ENCODE measurements around the gene FRMD4A.
"Not testable (repeated sequence)": the region's sequence is repeated elsewhere in the genome, so short reads cannot be mapped to it uniquely, and the experiment has no call there.

FRMD4A gene

DNA sequence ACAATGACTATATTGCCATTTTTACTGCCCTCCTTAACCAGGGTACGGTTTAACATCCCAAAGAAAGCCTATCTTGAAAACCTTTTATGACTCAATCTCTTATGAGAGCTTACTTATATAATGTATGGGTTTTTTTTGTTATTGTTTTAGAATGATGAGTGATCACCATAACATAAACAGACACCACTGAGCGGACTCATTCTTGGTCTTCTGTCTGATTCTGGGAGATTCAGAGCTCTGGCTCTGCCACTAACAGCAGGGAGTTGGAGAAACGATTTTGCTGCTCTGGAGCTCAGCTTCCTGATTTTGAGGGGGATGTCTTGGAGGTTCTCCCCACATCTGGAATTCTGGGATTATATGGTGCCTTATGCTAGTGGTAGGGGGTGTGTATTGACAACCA, 244.1 kb downstream of the FRMD4A start:
- no peak for DNase-seq

DNA sequence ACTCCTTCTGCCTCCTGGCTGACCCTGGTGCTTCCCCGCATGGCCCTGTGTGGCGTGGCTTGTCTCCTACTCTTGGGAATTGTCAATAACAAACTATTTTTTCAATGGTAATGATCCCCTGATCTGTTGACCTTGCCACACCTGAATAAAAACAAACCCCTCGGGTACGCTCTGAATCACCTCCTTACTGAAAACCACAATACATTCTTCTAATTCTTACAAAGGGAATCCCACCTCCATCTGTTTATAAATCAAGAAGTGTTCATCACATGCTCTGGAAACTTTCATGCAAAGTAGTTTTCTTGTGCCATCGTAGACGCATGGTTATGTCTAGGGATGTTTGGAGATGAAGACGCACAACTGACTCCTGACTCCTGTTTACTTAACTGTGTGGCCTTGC, 245.8 kb downstream of the FRMD4A start:
- DNase-seq = no peak

DNA sequence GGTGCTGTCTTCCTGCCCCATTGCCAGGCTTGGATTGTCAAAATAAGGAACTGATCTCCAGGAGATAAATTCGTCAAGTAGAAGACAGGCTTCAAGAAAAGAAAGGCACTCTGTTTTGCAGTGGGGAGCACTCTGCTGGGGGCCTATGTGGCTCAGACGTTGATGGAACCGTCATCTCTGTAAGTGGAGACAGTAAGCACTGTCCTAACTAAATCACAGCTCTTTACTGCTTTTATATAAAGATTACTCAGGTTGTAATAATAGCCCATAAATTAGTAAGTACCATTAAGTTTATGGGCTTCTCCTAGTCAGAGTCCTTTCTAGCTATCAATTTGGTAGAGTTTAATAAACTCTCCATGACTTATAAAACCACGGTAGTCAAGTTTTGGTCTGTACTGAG, 249.9 kb downstream of the FRMD4A start:
- DNase-seq = no peak

DNA sequence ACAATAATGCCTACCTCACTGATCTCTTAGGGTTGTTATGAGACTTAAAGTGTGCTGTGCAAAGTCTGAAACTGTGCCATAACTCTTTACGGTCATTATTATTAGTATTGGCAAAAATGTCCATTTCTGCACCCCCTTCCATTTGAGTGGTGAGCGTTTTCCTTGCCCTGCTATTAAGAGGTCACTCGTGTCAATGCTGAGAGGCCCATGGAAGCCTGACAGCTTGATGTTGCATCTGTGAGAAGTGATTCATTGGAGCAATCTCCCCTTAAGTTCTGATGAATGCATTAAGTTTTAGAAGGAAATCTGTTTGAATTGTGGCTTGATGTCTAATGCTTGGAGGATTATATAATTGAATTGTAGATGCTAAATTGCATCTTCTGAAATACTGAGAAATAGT, 253.3 kb downstream of the FRMD4A start:
- DNase-seq = no peak

DNA sequence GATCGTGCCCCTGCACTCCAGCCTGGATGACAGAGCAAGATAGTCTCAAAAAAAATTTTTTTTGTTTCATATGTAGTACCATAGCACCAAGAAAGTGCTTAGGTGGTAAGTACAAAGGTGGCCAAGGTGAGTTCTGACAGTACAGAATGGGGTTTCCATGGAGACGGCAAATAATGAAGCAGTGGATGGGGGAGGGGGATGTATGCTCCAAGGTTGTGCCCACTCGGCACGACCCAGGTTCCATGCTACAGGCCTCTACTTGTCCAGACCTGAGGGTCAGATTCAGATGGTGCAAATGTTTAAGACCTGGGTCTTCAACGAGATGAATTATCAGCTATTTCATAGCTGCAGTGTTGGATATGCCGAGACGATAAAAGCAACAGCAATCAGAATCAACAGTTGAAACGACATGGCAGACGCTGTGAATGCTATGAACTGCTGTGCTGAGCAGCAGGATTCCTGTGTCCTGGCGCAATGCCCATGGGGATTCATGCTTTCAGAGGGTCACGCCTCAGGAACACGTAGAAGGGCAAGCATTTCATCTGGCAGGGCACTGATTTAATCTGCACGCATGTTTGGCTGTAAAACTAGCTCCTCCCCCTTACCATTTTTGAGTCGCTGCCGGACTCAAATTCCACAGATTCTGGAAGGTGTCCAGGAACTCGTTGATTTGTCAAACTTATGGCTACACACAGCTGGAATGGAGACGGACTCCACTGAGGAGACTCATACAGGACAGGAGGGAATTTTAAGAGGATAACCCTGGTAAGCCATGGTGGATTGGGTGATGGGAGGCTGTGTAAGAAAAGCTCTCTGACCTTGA, 256.5 kb downstream of the FRMD4A start:
- no peak for DNase-seq

DNA sequence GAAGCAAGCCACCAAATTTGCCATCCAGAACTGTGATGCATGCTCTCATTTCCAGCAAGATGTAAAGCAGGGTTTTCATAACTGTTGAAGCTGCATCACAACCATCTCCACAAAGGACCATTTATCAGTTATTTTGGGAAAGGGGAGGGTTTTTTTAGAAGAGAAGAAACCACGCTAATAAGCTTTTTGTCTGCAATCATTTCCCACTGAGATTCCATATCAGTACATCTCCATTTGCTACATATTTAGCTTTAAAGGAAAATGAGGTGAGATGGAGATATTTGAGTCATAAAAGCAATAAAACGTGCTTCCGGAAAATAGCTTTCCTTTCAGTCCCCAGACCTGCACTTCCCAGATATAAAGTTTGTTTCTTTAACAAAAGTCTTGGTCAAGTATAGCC, 258.2 kb downstream of the FRMD4A start:
- no peak for DNase-seq

DNA sequence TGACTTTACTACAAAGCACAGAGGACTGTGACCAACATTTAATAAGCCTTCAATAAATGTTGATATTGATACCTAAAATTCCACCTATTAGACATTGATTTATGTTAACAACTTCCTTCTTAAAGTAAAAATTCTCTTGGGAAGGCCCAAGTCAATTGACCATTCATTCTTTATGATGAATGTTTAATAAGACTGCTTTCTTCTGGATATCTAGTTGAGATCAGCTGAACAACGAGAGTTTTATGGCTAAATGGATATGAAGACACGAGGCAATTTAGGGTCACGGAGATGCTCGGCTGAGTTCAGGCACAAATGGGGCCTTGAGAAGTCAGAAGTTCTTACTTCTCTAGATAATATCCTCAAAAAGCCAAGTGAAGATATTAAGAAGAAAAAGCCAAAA, 258.8 kb downstream of the FRMD4A start:
- DNase-seq = no peak

DNA sequence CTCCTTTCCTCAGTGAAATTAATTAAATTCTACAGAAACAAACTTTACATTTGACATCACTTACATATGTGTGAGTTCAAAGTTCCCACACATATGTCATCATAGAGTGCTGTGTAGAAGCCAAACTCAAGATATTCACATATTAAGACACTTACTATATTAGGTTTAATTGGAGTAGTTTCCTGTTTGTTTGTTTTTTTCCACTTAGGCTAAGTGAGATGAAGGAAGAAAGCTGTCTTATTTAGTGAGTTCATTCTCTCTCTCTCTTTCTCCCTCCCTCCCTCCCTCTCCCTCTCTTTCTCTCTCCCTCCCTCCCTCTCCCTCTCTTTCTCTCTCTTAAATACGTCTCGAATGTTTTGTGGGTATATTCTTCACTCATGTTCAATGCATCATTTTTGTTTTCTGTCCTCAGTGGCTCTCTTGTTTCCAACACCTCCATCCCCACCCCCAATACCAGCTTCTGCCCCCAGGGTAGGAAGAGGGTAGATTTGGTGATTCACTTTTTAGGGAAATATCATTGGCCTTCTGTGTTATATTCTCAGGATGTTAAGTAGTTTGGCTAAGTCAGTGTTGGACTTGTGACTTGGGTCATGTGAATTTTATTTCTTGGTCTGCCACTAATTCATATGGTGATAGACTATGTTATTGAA, 262.0 kb downstream of the FRMD4A start:
- no peak for DNase-seq

DNA sequence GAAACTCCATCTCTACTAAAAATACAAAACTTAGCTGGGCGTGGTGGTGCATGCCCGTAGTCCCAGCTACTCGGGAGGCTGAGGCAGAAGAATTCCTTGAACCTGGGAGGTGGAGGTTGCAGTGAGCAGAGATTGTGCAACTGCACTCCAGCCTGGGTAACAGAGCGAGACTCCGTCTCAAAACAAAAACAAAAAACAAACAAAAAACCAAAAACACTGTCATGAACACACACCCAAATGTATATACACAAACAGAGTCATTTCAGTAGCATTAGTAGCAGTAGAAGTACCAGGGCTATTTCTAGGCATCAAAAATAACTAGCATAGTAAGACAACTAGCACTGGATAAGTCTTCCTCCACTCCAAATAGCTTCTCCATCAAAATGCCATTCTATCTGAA, 263.1 kb downstream of the FRMD4A start:
- DNase-seq = not testable (repeated sequence)

DNA sequence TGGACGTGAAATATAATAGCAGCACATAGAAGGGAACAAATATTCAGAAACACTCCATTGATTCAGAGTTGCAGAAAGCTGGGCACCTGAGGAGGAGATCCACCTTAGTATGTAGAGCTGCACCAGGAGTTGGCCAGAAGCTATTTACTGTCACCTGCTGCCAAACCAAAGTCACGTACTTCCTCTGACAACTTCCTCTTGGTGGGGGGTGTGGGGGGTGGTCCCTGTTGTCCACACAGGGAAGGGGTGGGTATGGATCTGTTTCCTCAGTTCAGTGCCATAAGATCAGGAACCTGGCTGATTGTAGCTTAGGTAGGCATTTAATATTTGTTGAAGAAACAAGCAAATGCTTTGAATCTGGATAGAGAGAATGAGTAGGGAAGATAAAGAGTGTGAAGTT, 264.6 kb downstream of the FRMD4A start:
- no peak for DNase-seq

DNA sequence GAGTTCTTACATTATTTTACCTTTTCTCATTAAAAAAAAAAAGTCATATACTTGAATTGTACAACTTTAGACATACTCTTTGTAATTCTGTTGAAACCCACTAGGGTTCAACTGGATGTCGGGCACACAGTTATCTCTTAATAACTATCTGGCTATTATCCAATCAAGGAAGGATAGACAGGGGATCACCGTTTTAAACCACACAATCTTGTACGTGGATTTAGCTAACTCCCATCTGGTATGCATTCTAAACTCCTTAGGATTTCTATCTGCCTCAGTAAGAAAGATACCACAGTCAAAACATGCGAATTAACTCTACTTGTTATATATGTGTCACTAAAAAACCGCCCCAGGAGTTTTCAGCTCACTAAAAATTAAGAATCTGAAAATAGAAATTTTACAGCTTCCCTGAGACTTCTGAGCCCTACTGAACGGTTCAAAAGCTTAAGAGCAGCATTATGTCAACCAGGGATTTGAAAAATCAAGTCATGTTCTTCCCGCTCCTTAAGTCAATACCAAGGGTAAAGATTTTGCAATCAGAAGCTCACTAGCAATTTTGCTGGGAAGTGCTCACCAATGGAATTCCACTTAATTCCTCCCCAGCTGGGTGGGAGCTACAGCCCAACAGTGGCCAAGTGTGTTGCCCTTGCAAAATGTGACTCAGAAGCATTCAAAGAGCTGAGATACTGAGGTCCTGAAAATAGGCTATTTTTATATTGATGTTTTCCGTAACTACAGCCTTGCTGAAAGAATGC, 267.0 kb downstream of the FRMD4A start:
- no peak for DNase-seq

DNA sequence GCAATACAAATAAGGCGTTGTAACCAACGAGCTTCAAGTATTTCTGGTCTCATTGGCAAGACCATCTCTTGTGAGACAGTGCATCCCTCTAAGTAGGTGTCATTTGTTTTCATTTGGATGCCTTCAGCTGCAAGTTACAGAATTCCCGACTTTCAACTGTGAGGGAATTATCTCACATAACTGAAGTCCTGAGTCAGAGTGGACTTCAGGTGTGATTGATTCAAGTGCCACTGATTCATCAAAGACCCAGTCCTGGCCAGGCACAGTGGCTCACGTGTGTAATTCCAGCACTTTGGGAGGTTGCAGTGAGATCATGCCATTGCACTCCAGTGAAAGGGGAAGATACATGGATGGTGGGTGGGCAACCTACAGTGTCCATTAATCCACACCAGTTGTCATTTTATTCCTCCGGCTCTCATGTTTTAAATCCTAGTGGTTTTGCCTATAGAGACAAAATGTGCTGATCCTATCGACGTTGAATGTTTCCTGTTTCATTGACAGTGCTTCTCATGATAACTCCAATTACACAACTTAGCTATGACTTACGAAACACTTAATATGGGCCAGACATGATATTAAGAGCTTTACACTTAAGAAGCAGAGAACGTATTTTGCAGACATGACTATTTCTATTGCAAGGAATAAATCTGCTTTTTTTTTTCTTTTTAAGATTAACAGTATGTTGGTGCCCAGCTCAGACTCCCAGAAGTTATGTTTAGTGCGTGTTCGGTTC, 268.0 kb downstream of the FRMD4A start:
- no peak for DNase-seq

DNA sequence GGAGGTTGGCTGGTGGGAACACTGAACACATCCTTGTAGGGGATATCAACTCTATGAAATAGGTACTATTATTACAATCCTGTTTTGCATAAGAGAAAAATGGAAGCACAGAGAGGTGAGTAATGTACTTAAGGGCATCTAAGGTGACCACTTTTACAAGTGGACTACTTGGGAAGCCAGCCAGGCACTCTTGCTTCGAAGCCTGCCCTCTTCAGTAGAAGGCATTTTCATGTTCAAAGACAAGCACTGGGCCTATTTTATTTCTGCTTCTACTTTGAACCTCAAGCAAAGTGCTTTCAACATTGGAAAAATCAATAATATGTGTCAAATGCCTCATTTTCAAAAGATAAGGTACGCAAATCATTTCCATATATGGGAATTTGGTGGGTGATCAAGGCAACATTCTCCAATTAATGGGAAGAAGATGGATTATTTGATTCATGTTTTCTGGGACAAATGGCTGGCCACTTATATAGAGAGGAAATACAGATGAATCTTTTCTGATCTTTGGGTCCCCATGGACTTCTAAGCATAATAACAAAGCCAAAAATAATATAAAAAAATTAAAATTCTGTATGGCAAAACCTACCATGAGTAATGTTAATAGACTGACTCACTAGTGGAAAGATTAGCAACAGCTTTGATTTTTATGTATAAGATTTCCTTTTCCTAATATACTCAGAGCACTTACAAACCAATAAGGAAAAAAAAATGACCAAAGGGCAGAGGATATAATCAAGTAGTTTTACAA, 270.2 kb downstream of the FRMD4A start:
- no peak for DNase-seq

DNA sequence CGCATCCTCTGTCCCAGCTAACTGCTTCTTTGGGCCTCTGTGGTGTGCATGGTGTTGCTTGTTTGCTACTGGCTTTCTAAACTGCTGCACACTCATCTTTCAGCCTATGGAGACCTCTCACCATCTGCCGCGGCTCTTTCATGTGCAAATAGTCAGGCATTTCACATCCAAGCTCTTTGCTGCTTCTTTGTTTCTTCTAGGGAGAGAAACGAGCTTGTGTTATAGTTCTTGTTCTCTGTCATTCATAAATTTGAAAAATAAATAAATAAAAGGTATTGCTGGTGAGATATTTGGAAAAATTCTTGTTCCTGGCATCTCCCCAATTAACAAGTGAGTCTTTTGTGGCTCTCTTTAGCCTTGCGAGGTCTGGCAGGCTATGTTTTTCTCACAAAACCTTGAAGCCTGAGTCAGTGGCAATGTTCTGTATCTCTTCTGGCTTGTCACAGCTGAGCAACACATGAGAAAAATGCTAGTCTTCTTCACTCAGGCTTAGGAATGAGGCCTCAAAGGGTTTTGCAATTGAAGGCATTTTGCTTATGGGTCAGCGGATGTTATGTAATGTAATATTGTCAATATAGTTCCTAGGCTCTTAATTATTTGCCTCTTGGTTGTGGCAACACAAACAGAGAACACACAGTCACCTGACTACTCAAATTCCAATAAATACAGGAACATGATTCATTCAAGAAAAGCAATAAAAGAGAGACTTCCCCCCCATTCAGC, 274.0 kb downstream of the FRMD4A start:
- DNase-seq = no peak

DNA sequence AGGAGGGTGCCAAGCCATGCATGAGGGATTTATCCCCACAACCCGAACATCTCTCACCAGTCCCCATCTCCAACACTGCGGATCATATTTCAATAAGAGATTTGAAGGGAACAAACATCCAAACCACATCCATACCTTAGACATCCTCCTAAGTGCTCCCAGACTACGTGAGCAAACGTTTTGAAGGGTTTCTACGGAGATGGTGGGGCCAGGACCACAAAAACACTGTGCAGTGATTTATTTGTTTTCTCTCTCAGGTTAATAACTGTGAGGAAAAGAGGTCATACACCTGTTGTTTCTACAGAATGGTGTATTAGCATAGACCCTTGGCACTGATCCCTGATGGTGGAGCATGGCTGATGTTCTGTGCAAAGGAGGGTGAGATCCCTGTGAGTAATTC, 277.8 kb downstream of the FRMD4A start:
- no peak for DNase-seq

DNA sequence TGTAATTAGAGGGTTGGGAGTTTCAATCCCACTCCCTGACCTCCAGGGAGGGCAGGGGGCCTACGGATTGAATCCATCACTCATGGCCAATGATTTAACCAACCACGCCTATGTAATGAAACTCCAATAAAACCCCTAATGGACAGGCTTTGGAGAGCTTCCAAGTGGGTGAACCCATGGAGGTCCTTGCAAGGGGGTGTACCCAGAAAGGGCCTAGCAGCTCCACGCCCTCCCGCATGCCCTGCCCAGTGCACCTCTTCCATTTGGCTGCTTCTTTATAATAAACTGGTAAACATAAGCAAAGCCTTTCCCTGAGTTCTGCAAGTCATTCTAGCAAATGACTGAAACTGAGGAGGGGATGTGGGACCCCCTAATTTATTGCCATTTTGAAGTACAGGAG, 280.1 kb downstream of the FRMD4A start:
- no peak for DNase-seq

DNA sequence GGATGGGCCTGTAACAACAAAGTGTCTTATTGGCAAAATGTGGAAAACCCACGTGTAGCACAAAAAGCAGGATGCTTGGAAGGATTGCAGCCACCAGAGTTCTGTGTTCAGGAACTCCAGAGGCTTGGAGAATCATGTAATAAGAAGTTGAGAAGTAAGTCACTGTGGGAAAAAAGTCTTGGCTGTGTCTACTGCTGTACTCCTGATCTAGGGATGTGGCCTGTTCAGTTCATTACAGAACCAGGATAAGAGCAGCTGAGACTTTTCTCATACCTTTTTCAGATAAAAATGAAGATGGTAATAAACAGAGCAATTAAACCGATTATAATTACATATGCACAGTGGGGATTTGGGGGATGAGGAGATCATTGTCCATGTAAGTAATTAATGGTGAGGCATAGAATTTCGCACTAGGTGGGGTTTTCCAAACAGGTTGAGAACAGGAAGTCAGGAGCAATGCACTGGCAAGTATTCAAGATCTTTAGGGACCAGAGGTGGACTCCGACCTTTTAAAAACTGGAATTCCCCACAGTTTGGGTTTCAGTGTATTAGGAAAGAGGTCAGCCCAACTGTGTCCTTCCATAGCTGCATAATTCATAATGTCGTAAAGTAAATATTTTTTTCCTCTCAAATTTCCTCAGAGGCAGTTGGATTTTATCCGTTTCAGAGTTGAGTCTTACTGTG, 281.7 kb downstream of the FRMD4A start:
- no peak for DNase-seq

DNA sequence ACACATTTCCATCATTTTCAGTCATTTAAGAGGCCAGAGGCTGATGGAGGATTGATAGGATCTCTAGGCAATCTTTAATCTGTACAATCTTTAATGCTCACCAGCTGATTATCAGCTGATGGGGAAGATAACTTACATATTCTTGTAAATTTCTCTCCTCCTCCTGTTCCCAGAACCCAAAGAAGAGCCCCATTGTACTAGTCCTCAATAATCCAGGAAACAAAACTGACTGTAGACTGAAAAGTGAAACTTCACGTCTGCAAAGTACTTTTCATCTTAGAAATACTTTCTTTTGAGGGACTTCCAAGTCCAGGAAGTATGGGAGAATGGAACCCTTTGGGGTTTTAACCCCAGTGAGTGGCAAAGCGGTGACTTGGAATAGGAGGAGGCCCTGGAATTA, 283.3 kb downstream of the FRMD4A start:
- no peak for DNase-seq

DNA sequence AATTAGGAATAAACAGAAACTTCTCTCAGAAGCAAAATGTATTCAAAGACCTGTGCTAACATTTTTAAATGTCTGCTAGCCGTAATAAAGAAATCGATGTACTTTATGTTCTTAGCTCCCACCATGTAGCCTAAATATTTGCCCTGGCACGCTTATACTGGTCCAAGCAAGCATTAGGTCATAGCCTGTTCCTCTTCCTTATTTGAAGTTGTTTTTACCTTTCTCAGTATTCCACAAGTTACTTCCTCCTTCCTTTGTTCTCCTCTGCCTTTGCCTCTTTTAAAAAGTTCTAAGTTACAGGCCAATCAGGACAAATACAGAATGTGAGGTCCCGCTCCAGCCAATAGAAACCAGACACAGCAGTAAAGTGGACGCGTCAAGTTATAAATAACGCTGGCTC, 288.7 kb downstream of the FRMD4A start:
- DNase-seq = not testable (repeated sequence)

DNA sequence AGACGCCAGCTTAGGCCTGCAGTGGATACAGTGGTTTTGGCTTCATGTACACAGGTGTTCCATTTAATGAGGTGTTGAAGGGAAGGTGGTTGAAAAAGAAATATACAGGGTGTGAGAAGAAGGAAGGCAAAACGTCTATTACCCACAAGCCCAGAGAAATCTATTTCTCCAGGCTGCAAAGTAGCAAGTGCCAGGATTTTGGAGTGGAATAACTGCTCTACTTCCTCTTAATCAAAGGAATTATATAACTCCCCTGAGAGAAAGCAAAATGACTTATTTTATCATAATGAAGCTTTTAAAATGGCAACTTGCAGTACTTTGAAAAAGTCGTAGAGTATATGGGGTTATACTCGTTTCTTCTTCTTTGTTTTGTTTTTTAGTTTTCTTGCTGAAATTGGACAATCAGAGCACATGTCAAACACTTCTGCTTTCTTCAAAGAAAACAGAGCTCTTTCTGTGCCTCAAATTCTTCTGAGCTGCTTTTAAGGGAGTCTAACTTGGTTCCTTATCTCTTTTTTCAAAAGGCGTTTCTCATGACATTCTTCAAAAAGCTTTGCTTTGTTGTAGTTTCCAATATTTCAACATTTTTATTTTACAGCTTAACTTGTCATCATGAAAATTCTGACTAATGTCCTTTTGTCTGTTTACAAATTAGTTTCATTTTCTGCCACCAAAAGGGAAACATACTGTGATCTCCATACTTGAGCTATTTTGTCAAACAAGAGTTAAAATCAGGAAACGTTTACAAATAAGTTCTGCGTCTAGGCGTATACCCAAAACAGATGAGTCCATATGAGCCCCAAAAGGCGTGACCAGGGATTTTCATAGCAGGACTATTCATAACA, 289.7 kb downstream of the FRMD4A start:
- peak in 1 of 5 donors; percentile 11 for DNase-seq

Measured in T-helper 1 cell (primary cell).